Measurements from ENCODE around the gene SARM1.
"Not testable (repeated sequence)": the region's sequence is repeated elsewhere in the genome, so short reads cannot be mapped to it uniquely, and the experiment has no call there.

The SARM1 gene

GRCh38 chr17:28425206-28425605 is 53.7 kb downstream of the SARM1 start:
- no peak for DNase-seq (ENCODE audit: low read depth, low spot score)

- DNase-seq (ENCODE audit: low read depth, low spot score): no peak
Observed at GRCh38 chr17:28426081-28426519, 54.6 kb downstream of the SARM1 start.

- no peak for DNase-seq (ENCODE audit: low read depth, low spot score)
Observed at GRCh38 chr17:28427371-28427770, 55.9 kb downstream of the SARM1 start.

- DNase-seq (ENCODE audit: low read depth, low spot score): not testable (repeated sequence)
Observed at GRCh38 chr17:28427982-28428381, 56.5 kb downstream of the SARM1 start.

GRCh38 chr17:28433721-28434120 is 62.2 kb downstream of the SARM1 start:
- no peak for DNase-seq (ENCODE audit: low read depth, low spot score)

GRCh38 chr17:28434326-28434725 is 62.8 kb downstream of the SARM1 start:
- not testable (repeated sequence) for DNase-seq (ENCODE audit: low read depth, low spot score)

- no peak for DNase-seq (ENCODE audit: low read depth, low spot score)
Observed at GRCh38 chr17:28443901-28444638, 72.6 kb downstream of the SARM1 start.

- DNase-seq (ENCODE audit: low read depth, low spot score): no peak
Observed at GRCh38 chr17:28446716-28447395, 75.4 kb downstream of the SARM1 start.

DNA sequence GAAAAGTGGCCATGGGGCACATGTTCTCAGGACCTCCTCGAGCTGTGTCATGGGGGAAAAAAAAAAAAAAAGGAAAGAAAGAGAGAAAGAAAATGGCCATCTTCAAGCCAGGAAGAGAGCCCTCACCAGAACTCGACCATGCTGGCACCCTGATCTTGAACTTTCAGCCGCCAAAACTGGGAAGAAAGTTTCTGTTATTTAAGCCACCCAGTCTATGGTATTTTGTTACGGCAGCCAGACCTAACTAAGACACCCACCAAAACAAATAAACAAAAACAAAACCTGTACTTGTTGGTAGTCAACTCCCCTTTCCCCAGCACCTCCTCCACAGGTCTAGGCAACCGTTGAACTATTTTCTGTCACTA is 75.9 kb downstream of the SARM1 start:
- no peak for DNase-seq (ENCODE audit: low read depth, low spot score)

- DNase-seq (ENCODE audit: low read depth, low spot score): no peak
Observed at GRCh38 chr17:28449859-28450258, 78.4 kb downstream of the SARM1 start.

Data from iPS DF 19.7 (cell line).